Vagina (tissue), 2 donors: ENCODE measurements around the gene COPA.

ENCODE experiments used
- POLR2A ChIP-seq, 2 donors: fragments of 450-650 bp; IDR thresholded peaks; one replicate each; pipeline ENCODE4 v1.6.1; 2017; ENCODE audit warnings: antibody characterized with exemption in 2 of 2, mild to moderate bottlenecking in 2 of 2, moderate library complexity in 2 of 2
- POLR2AphosphoS5 ChIP-seq, 2 donors: sonication (generic); formaldehyde crosslinking; IDR thresholded peaks; one replicate each; pipeline ENCODE4 v1.9.0; 2017; ENCODE audit warnings: antibody characterized with exemption in 2 of 2, mild to moderate bottlenecking in 2 of 2, low read depth in 1 of 2; ENCODE audit not compliant: insufficient read depth in 1 of 2

DNA sequence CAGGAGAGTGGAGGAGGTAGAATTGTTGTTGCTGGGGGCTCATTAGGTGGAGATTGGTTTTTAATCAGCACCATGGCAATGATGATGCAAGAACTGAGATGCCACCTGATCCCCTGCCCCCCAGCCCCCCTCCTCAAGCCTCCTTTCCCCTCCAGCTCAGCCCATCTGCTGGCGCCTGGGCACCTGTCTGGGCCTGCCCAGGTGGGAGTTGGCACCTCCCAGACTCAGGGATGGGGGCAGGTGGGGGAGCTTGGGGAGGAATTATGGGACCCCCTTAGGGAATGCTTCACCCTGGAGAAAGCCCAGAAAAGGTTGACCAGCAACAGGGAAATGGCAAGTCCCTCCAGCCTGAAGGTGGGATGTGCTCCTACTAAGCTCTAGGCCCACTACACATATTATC lies 22.3 kb upstream of the COPA start:
- TF ChIP-seq POLR2A (IDR thresholded peaks at IDR 0.05), result no peak
- no peak for TF ChIP-seq POLR2AphosphoS5 (IDR thresholded peaks at IDR 0.05; ENCODE audit: insufficient read depth in 1 of 2, low read depth in 1 of 2)
